Measurements from ENCODE around the gene ROS1. TPM values are rescaled to one million over a fixed set of nuclear protein-coding genes. Genes with fewer than 3 reads are reported as not detected.

The ROS1 gene
- polyA plus RNA-seq, 1 donor, result 0.13 TPM

GRCh38 chr6:117441824-117442264 is 16.1 kb upstream of the ROS1 start:
- no peak for DNase-seq

- DNase-seq, result no peak
Measured at GRCh38 chr6:117440706-117441525, 15.2 kb upstream of the ROS1 start.

GRCh38 chr6:117432273-117432672 is 6.5 kb upstream of the ROS1 start:
- DNase-seq, result no peak

- DNase-seq, result no peak
Measured at GRCh38 chr6:117423754-117424153, 2.0 kb downstream of the ROS1 start.

- no peak for DNase-seq
Measured at GRCh38 chr6:117418320-117418719, 7.4 kb downstream of the ROS1 start.

- DNase-seq, result no peak
Measured at GRCh38 chr6:117417851-117418250, 7.9 kb downstream of the ROS1 start.

- no peak for DNase-seq
Measured at GRCh38 chr6:117414770-117415169, 11.0 kb downstream of the ROS1 start.

GRCh38 chr6:117411474-117411873 is 14.3 kb downstream of the ROS1 start:
- no peak for DNase-seq

GRCh38 chr6:117409863-117410262 is 15.9 kb downstream of the ROS1 start:
- no peak for DNase-seq

GRCh38 chr6:117409420-117409819 is 16.3 kb downstream of the ROS1 start:
- no peak for DNase-seq

- DNase-seq, result no peak
Measured at GRCh38 chr6:117404548-117404947, 21.2 kb downstream of the ROS1 start.

- no peak for DNase-seq
Measured at GRCh38 chr6:117401799-117402198, 23.9 kb downstream of the ROS1 start.

GRCh38 chr6:117399924-117400323 is 25.8 kb downstream of the ROS1 start:
- peak; percentile 1 for DNase-seq

GRCh38 chr6:117399126-117399525 is 26.6 kb downstream of the ROS1 start:
- DNase-seq, result no peak

- DNase-seq, result no peak
Measured at GRCh38 chr6:117397536-117398227, 28.1 kb downstream of the ROS1 start.

- DNase-seq, result no peak
Measured at GRCh38 chr6:117396228-117396627, 29.5 kb downstream of the ROS1 start.

- no peak for DNase-seq
Measured at GRCh38 chr6:117395164-117395563, 30.6 kb downstream of the ROS1 start.

- no peak for DNase-seq
Measured at GRCh38 chr6:117393045-117393444, 32.7 kb downstream of the ROS1 start.

- DNase-seq, result no peak
Measured at GRCh38 chr6:117391874-117392583, 33.7 kb downstream of the ROS1 start.

GRCh38 chr6:117389227-117390057 is 36.3 kb downstream of the ROS1 start:
- DNase-seq, result no peak

GRCh38 chr6:117387454-117387974 is 38.2 kb downstream of the ROS1 start:
- DNase-seq, result no peak

- no peak for DNase-seq
Measured at GRCh38 chr6:117384659-117385058, 41.1 kb downstream of the ROS1 start.

Measured in left kidney (tissue), 2 donors.